Neuron (in vitro differentiated cells): ENCODE data around the gene PRKAR2B.
"Not testable (repeated sequence)": the region's sequence is repeated elsewhere in the genome, so short reads cannot be mapped to it uniquely, and the experiment has no call there.

Experiments
- H2AFZ ChIP-seq: one replicate; pipeline ENCODE4 v1.6.1; 2013; ENCODE audit warnings: low read depth, mild to moderate bottlenecking, inconsistent platforms, low read length, moderate library complexity
- H3K27me3 ChIP-seq: one replicate; pipeline ENCODE4 v1.6.1; 2013; ENCODE audit warnings: low read length; ENCODE audit not compliant: insufficient read depth
- H3K36me3 ChIP-seq: one replicate; pipeline ENCODE4 v1.6.1; 2013; ENCODE audit warnings: low read length; ENCODE audit not compliant: insufficient read depth
- H3K4me1 ChIP-seq: one replicate; pipeline ENCODE4 v1.6.1; 2013; ENCODE audit warnings: low read length; ENCODE audit not compliant: insufficient read depth
- H3K4me3 ChIP-seq: 2 replicates; pipeline ENCODE4 v1.5.1; 2013; ENCODE audit warnings: mild to moderate bottlenecking, low read length, moderate library complexity
- H3K9me3 ChIP-seq: one replicate; pipeline ENCODE4 v1.6.1; 2013; ENCODE audit warnings: low read length

Gene PRKAR2B

DNA sequence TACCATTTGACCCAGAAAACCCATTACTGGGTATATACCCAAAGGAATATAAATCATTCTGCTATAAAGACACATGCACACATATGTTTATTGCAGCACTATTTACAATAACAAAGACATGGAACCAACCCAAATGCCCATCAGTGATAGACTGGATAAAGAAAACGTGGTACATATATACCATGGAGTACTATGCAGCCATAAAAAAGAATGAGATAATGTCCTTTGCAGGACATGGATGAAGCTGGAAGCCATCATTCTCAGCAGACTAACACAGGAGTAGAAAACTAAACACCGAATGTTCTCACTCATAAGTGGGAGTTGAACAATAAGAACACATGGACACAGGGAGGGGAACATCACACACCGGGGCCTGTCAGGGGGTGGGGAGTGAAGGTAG lies 111.2 kb downstream of the PRKAR2B start:
- not testable (repeated sequence) for H2AFZ ChIP-seq, H3K4me3 ChIP-seq, H3K4me1 ChIP-seq

DNA sequence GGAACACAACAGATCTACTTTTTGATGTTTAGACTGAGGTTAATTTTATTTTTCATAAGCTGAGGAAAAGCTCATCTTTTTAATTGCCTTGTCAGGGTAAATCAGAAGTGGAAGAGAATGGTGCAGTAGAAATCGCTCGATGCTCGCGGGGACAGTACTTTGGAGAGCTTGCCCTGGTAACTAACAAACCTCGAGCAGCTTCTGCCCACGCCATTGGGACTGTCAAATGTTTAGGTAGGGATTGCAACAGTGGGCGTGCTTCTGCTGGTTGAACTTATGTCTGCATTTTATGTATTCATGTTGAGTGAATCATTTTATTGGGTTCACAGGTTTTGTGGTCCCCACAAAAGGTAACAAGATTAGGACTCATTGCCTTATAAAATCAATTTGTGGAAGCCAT lies 112.6 kb downstream of the PRKAR2B start:
- Histone ChIP-seq H3K9me3 (no peaks in the 10 kb centered on the region), H3K36me3 (peaks cover 2% of the 10 kb centered on the region), H3K4me1 (no peaks in the 10 kb centered on the region), H3K4me3 (no peak overlapping the region), H2AFZ (no peak overlapping the region), H3K27me3 (no peaks in the 10 kb centered on the region)

More for the DNA sequence above, 111.2 kb downstream of the PRKAR2B start:
- not testable (repeated sequence) for H3K36me3 ChIP-seq, H3K9me3 ChIP-seq, H3K27me3 ChIP-seq

DNA sequence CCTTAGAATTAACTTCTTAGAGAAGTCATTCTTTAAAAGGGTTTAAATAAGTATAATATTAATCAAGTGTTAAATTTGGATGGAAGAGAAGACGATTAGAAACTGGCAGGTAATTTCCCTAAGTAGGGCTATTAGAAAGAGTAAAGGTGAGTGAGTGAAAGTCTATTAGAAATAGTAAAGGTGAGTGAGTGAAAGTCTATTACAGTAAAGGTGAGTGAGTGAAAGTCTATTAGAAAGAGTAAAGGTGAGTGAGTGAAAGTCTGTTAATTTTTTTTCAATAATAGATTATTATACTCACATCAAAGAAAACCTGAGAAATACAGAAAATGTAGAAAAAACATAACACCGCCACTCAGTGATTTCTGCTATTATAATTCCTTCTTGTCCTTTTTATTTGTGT lies 113.5 kb downstream of the PRKAR2B start:
- no peaks in the 10 kb centered on the region for H3K9me3 ChIP-seq
- H3K36me3 ChIP-seq: peaks cover 2% of the 10 kb centered on the region

DNA sequence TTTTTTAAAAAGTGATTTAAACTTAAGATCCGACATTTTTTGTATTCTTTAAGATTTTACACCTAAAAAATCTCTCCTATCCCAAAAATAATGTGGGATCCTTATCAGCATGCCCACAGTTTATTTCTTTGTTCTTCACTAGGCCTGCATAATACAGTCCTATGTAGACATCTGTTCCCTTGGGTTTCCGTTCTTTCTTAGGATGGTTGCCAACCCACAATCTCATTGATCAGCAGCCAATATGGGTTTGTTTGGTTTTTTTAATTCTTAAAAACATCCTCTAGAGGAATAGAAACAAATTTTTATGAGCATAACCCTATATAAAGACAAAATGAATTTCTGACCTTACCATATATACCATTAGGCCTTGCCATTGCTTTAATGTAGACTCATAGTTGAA lies 115.9 kb downstream of the PRKAR2B start:
- Histone ChIP-seq H3K4me3 (no peak overlapping the region), H2AFZ (no peak overlapping the region), H3K36me3 (peaks cover 2% of the 10 kb centered on the region), H3K9me3 (no peaks in the 10 kb centered on the region), H3K4me1 (no peaks in the 10 kb centered on the region), H3K27me3 (no peaks in the 10 kb centered on the region)

More for the DNA sequence above, 113.5 kb downstream of the PRKAR2B start:
- H3K27me3 ChIP-seq: no peaks in the 10 kb centered on the region
- H3K4me3 ChIP-seq: no peak overlapping the region
- H3K4me1 ChIP-seq: no peaks in the 10 kb centered on the region
- no peak overlapping the region for H2AFZ ChIP-seq

DNA sequence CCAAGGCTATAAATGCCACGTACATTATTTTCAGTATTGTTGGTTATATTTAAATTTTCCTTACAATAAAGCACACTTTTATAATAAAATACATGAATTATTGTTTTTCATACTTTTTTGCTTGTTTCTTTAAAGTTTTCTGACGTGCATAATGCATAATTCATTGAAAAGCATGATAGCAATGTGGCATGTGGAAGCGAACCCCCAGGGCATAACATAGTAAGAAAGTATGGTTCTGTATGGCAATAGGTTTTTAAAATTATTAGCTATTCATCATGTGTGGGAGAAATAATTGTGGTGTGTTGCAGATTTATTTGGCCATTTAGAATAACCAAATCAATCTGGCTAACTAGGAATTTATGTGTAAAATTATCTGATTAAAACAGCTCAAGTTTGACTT lies 116.9 kb downstream of the PRKAR2B start:
- H2AFZ ChIP-seq: no peak overlapping the region
- no peaks in the 10 kb centered on the region for H3K27me3 ChIP-seq
- no peak overlapping the region for H3K4me3 ChIP-seq
- no peaks in the 10 kb centered on the region for H3K4me1 ChIP-seq
- peaks cover 2% of the 10 kb centered on the region for H3K36me3 ChIP-seq
- no peaks in the 10 kb centered on the region for H3K9me3 ChIP-seq

DNA sequence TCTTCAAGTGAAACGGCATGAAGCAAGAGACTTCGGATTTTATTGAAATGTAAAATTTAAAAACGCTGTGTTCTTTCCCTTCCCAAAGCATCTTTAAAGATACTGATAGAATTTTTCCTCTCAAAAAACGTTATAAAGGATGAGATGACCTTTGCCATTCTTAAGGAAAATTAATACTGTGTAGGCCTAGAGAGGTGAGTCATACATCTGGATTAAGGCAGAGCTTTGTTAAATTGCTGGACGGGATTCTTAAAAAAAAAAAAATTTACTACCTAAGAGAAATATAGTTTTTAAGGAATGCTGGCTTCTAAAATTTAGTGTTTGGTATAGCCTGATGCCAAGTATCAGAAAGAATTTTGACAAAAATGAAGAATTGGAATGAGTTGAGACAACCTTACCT lies 118.0 kb downstream of the PRKAR2B start:
- H3K27me3 ChIP-seq: no peaks in the 10 kb centered on the region
- H3K4me3 ChIP-seq: no peak overlapping the region
- H3K36me3 ChIP-seq: peaks cover 2% of the 10 kb centered on the region
- no peaks in the 10 kb centered on the region for H3K4me1 ChIP-seq
- no peaks in the 10 kb centered on the region for H3K9me3 ChIP-seq
- H2AFZ ChIP-seq: no peak overlapping the region

DNA sequence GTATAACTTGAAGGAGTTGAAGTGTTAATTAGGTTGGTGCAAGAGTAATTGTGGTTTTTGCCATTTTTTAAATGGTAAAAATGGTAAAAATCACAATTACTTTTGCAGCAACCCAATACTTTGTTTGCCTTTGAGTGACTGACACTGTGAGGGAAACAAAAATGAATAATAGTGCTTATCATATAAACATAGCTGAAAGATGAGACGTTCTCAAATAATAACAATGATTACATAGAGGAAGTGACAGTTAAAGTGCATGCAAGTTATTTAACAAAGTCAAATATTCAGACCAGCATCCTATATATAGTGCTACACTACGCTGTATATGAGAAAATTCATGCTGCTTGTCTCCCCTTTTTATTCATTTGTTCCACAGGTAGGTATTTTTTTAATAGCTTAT lies 119.6 kb downstream of the PRKAR2B start:
- Histone ChIP-seq H3K9me3 (no peaks in the 10 kb centered on the region), H3K27me3 (no peaks in the 10 kb centered on the region), H3K4me1 (no peaks in the 10 kb centered on the region), H3K4me3 (no peak overlapping the region), H3K36me3 (no peaks in the 10 kb centered on the region), H2AFZ (no peak overlapping the region)

DNA sequence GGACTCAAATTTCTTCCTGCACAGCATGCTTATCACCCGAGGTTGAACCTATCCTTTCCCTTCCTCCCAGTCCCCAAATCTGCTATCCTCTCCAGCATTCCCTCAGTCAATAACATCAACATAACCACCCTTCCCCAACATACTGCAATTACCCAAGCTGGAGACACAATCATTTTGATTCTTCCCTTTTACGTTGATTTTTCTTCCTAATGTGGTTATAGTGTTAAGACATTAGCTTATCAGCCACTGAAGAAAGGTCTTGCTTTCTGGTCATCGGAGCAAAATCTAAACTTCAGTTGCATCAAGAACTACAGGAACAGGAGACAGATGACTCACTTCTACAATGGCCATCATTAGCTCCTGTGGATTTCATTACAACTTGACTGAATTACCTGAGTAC lies 120.8 kb downstream of the PRKAR2B start:
- H3K4me1 ChIP-seq: peaks cover under 1% of the 10 kb centered on the region
- H3K36me3 ChIP-seq: no peaks in the 10 kb centered on the region
- no peak overlapping the region for H3K4me3 ChIP-seq
- no peaks in the 10 kb centered on the region for H3K27me3 ChIP-seq
- no peak overlapping the region for H2AFZ ChIP-seq
- H3K9me3 ChIP-seq: no peaks in the 10 kb centered on the region

DNA sequence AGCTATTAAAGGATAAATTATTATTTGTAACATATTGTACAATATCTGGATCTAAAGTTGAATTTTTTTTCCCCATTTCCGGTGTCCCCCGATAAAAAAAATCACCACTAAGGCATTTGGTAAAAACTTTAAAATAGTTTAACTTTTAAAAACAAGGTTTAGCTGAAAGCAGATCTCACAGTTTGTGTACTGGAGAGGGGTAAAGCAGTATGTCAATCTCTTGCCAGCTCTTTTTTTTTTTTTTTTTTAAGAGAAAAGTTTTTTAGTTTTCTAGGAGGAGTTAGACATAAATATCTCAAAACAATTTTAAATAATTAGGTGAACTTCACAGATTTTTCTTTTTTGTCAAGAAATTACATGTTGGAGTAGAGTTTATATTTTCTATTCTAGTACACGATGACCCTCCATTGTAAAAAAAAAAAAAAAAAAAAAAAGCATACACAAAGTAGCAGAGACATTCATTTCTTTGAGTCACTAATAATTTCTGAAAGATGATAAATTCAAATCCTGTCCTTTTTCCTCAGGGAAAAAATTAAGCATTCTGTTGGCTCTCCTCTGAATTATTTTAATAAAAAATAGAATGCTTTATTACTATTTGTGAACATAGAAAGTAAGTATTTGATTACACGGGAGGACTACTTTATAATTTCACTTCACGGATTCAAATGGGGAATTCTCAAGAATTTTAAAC lies 122.4 kb downstream of the PRKAR2B start:
- H2AFZ ChIP-seq: peak overlapping the region; percentile 42
- H3K36me3 ChIP-seq: no peaks in the 10 kb centered on the region
- peak overlapping the region; percentile 53 for H3K4me3 ChIP-seq
- peaks cover 4% of the 10 kb centered on the region for H3K4me1 ChIP-seq
- no peaks in the 10 kb centered on the region for H3K9me3 ChIP-seq
- H3K27me3 ChIP-seq: no peaks in the 10 kb centered on the region

DNA sequence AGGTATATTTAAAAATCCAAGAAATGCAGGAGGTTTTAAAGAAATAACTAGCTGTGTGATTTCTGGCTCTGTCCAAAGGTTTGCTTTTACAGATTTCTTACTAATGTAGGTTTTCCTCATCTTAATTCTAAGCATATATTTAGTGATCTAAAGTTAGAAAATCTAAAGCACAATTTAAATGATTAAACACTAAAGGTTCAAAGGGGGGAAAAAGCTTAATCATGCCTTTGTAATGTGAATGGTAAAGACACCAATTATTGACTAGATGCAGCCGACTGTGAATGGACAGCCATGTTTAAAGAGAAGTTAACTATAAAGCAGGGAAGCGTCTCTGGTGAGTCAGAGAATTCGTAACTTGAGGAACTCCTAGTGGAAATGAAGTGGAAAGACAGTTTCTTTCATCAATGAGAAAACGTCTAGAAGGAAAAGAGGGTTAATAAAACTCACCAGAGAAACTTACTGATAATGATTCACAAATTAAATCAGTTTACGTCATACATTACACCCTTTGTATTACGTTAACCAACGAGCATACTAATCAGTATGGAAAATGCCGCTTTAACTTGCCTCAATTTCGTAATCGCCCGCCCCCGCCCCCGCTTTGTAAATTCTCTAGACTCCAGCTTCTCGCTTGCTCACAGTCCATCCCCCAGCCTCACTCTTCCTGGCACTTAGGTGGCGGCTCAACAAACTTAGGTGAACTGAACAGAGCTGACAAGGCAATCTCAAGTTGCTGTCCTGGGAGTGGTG lies 123.2 kb downstream of the PRKAR2B start:
- Histone ChIP-seq H3K27me3 (no peaks in the 10 kb centered on the region), H3K4me1 (peaks cover 4% of the 10 kb centered on the region)

DNA sequence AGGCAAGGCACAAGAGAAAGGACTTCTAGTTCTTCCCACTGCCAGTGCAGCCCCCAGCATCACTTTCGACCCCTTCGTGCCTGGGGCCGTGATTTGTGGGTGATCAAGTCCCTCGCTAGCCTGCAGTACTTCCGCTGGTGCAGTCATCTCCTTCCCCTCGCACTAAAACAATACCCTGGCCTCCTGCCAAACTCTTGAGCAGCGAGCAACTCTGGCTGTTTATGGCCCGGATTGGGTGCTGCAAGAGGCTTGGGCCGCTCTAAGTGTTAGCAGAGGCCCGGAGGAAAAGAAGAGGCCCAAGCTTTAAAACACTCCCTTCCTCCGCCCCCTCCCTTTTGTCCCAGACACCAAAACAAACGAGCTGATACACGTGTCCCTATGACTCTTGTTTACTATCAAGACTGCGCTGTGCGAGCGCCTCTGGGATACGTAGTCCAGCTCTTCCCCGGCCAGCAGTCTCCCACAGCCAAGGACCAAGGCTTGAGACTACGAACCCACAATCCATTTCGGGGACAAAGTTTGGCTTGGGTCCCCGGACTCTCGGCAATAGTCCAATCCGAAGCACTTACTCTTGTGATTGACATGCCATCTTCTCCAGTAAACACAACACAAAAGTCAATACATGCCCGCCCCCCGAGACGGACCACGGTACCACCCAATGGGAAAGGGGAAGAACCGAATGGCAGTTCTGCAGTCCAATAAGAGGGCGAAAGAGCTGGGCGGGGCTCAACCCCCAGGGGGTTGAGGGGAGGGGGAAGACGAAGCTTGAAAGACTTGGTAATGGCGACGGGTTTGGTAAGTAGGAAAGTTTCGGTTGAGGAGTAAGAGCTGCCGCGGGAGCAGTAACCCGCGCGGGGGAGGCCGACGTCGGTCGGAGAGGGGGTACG lies 124.0 kb downstream of the PRKAR2B start, which contains the start of gene HBP1:
Gene HBP1 (plus strand): TSS at position 771 of the 887 bp plus-strand sequence. CDS start 10,891 bp downstream, outside the sequence.
- Histone ChIP-seq H3K4me3 (peak within 1 kb of the TSS; percentile 87), H2AFZ (peak within 1 kb of the TSS; percentile 42), H3K4me1 (peaks cover 10% of the 10 kb centered on the region), H3K27me3 (no peaks in the 10 kb centered on the region), H3K36me3 (no peaks in the 10 kb centered on the region), H3K9me3 (no peaks in the 10 kb centered on the region)

More for the DNA sequence above, 123.2 kb downstream of the PRKAR2B start:
- peak overlapping the region; percentile 53 for H3K4me3 ChIP-seq
- H3K9me3 ChIP-seq: no peaks in the 10 kb centered on the region
- no peaks in the 10 kb centered on the region for H3K36me3 ChIP-seq
- peak overlapping the region; percentile 42 for H2AFZ ChIP-seq

DNA sequence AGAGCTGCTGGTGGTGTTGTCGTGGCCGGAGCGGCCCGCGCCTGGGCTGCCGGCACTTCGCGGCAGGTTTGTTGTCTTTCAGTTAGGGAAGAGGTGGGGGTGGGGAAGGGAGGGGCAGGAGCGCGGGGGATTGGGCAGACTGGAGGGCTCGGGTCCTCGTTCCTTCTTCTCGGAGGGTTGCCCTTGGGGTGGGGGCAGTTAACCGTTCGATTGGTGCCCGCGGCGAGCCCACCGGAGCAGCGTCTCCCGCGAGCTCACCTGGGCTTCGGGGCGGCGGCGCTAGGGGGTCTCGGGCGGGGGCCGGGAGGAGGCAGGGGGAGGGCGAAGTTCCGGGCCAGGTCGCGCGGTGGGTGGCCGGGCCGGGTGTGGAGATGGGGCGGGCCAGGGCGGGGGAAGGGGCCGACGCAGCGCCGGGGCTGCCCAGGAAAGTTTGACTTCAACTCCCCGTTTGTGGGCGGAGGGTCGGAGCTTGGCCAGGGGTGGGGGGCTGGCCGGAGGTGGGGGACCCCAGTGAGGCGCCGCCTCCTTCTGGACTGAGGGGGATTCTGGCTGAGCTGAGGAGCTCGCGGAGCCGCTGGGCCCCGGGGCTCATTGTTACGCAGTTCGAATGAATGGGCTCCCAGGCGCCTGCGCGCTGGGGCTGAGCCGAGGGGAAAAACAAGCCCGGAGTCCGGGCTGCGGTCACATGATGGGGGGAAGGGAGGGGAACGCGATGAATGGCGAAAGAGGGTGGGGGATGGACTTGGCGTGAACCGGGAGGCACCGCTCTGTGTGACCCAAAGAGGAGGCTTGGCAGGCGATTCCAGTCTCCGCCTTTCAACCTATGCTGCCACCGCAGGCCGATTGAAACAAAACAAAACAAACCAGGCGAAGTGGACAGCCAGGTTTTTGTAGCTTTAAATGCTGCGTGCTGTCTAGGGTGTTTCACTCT lies 124.9 kb downstream of the PRKAR2B start:
- Histone ChIP-seq H3K9me3 (no peaks in the 10 kb centered on the region), H3K27me3 (no peaks in the 10 kb centered on the region), H3K36me3 (no peaks in the 10 kb centered on the region), H3K4me1 (peaks cover 18% of the 10 kb centered on the region), H3K4me3 (peak overlapping the region; percentile 87), H2AFZ (no peak overlapping the region)
